Ovary (tissue), 1 donor: ENCODE data around the gene ABCG2.

Source experiments
- EP300 ChIP-seq: sonication (generic); formaldehyde crosslinking; IDR thresholded peaks from one replicate; pipeline ENCODE4 v1.6.1; 2017; ENCODE audit warnings: antibody characterized with exemption
- POLR2A ChIP-seq: fragments of 450-650 bp; IDR thresholded peaks from one replicate; pipeline ENCODE4 v1.6.1; 2017; ENCODE audit warnings: antibody characterized with exemption, mild to moderate bottlenecking, moderate library complexity

- TF ChIP-seq POLR2A = no peak
- no peak for TF ChIP-seq EP300
Measured at GRCh38 chr4:88041626-88042025, 116.8 kb downstream of the ABCG2 start.
